ENCODE data around the gene GRID2IP. TPM values are rescaled to one million over a fixed set of nuclear protein-coding genes. Genes with fewer than 3 reads are reported as not detected.

The GRID2IP gene
- total and polyA plus RNA-seq, 2 experiments from 2014 or later = 0.06 to 0.24 TPM

DNA sequence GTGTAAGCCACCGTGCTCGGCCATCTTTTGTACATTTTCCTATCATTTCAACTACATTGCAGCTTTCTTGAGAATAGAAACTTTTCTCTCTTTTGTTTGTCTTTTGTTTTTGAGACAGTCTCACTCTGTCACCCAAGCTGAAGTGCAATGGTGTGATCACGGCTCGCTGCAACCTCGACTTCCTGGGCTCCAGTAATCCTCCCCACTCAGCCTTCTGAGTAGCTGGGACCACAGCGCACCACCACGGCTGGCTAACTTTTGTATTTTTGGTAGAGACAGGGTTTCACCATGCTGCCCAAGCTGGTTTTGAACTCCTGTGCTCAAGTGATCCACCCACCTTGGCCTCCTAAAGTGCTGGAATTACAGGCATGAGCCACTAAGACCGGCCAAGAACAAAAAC lies 72.2 kb downstream of the GRID2IP start:
- peaks cover 3% of the 10 kb centered on the region for H3K36me3 ChIP-seq
- no peaks in the 10 kb centered on the region for H3K9me3 ChIP-seq (ENCODE audit: low read depth)
- H3K27ac ChIP-seq = no peak overlapping the region
- H3K4me3 ChIP-seq = no peak overlapping the region
- H3K27me3 ChIP-seq = no peaks in the 10 kb centered on the region
- DNase-seq (ENCODE audit: low read depth in 1 of 2, low spot score in 1 of 2) = no peak
- peaks cover 12% of the 10 kb centered on the region for H3K4me1 ChIP-seq (ENCODE audit: low read depth)
- TF ChIP-seq, protein P1, sequence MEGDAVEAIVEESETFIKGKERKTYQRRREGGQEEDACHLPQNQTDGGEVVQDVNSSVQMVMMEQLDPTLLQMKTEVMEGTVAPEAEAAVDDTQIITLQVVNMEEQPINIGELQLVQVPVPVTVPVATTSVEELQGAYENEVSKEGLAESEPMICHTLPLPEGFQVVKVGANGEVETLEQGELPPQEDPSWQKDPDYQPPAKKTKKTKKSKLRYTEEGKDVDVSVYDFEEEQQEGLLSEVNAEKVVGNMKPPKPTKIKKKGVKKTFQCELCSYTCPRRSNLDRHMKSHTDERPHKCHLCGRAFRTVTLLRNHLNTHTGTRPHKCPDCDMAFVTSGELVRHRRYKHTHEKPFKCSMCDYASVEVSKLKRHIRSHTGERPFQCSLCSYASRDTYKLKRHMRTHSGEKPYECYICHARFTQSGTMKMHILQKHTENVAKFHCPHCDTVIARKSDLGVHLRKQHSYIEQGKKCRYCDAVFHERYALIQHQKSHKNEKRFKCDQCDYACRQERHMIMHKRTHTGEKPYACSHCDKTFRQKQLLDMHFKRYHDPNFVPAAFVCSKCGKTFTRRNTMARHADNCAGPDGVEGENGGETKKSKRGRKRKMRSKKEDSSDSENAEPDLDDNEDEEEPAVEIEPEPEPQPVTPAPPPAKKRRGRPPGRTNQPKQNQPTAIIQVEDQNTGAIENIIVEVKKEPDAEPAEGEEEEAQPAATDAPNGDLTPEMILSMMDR (IDR thresholded peaks at IDR 0.05; ENCODE audit: low read depth, low read length) = no peak

DNA sequence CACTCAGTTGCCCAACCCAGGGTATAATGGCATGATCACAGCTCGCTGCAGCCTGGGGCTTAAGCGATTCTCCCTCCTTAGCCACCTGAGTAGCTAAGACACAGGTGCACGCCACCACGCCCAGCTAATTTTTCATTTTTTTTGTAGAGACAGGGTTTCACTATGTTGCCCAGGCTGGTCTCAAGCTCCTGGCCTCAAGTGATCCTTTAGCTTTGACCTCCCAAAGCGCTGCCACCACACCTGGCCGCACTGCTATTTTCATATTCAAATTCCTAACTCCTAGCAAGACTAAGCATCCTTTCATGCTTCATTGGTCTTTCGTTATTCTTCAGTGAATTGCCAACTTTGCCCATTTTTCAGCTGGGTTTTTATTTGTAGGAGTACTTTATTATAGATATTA lies 73.1 kb downstream of the GRID2IP start:
- no peaks in the 10 kb centered on the region for H3K27me3 ChIP-seq
- H3K27ac ChIP-seq = no peak overlapping the region
- TF ChIP-seq, protein P1 (IDR thresholded peaks at IDR 0.05; ENCODE audit: low read depth, low read length) = no peak
- peaks cover 11% of the 10 kb centered on the region for H3K36me3 ChIP-seq
- no peak for DNase-seq (ENCODE audit: low read depth in 1 of 2, low spot score in 1 of 2)
- H3K4me3 ChIP-seq = no peak overlapping the region
- H3K4me1 ChIP-seq (ENCODE audit: low read depth) = peaks cover 12% of the 10 kb centered on the region
- H3K9me3 ChIP-seq (ENCODE audit: low read depth) = no peaks in the 10 kb centered on the region

DNA sequence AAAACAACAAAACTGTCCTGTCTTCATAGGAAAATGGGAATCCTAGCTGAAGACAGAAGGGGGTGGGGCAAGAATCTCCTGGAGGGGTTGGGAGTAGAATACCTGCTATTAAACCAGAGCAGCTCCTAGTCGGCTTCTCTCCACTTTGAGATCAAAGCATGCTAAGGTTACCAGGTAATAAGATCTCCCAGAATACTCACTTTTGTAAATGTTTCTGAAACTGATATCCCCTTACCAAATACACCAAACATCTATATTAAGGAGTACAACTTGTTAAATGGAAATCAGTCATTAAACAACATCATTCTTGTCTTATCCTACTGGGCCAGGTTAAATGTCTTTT lies 74.0 kb downstream of the GRID2IP start:
- no peak for DNase-seq (ENCODE audit: low read depth in 1 of 2, low spot score in 1 of 2)
- Histone ChIP-seq H3K27me3 (no peaks in the 10 kb centered on the region), H3K4me3 (no peak overlapping the region), H3K36me3 (peaks cover 12% of the 10 kb centered on the region), H3K4me1 (ENCODE audit: low read depth) (peaks cover 12% of the 10 kb centered on the region), H3K27ac (no peak overlapping the region), H3K9me3 (ENCODE audit: low read depth) (no peaks in the 10 kb centered on the region)
- TF ChIP-seq, protein P1 (IDR thresholded peaks at IDR 0.05; ENCODE audit: low read depth, low read length) = no peak

GRCh38 chr7:6476596-6477317 lies 74.5 kb downstream of the GRID2IP start:
- Histone ChIP-seq H3K36me3 (peaks cover 12% of the 10 kb centered on the region), H3K27ac (no peak overlapping the region), H3K4me3 (no peak overlapping the region)

GRCh38 chr7:6475433-6476186 lies 75.7 kb downstream of the GRID2IP start:
- TF ChIP-seq, protein P1 (IDR thresholded peaks at IDR 0.05; ENCODE audit: low read depth, low read length) = no peak
- DNase-seq (ENCODE audit: low read depth in 1 of 2, low spot score in 1 of 2) = no peak
- Histone ChIP-seq H3K4me3 (no peak overlapping the region), H3K9me3 (ENCODE audit: low read depth) (no peaks in the 10 kb centered on the region), H3K27me3 (no peaks in the 10 kb centered on the region), H3K27ac (no peak overlapping the region), H3K4me1 (ENCODE audit: low read depth) (peaks cover 6% of the 10 kb centered on the region), H3K36me3 (peaks cover 10% of the 10 kb centered on the region)

More at GRCh38 chr7:6476596-6477317, 74.5 kb downstream of the GRID2IP start:
- Histone ChIP-seq H3K9me3 (ENCODE audit: low read depth) (no peaks in the 10 kb centered on the region), H3K27me3 (no peaks in the 10 kb centered on the region), H3K4me1 (ENCODE audit: low read depth) (peaks cover 12% of the 10 kb centered on the region)
- TF ChIP-seq, protein P1 (IDR thresholded peaks at IDR 0.05; ENCODE audit: low read depth, low read length) = no peak
- no peak for DNase-seq (ENCODE audit: low read depth in 1 of 2, low spot score in 1 of 2)
